ENCODE data around the gene CCDC54.

DNA sequence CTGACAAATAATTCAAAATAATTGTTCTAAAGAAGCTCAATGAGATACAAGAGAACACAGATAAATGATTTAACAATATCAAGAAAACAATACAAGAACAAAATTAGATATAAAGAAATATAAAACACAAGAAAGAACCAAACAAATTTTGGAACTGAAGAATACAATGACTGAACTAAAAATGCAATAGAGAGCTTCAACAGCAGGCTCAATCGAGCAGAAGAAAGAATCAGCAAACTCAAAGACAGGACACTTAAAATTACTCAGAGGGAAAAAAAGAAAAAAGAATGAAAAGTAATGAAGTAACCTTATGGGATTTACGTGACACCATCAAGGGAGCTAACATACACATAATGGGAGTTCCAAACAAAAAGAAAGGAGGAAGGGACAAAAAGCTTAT lies 32.1 kb downstream of the CCDC54 start:
- TF ChIP-seq, protein P1, sequence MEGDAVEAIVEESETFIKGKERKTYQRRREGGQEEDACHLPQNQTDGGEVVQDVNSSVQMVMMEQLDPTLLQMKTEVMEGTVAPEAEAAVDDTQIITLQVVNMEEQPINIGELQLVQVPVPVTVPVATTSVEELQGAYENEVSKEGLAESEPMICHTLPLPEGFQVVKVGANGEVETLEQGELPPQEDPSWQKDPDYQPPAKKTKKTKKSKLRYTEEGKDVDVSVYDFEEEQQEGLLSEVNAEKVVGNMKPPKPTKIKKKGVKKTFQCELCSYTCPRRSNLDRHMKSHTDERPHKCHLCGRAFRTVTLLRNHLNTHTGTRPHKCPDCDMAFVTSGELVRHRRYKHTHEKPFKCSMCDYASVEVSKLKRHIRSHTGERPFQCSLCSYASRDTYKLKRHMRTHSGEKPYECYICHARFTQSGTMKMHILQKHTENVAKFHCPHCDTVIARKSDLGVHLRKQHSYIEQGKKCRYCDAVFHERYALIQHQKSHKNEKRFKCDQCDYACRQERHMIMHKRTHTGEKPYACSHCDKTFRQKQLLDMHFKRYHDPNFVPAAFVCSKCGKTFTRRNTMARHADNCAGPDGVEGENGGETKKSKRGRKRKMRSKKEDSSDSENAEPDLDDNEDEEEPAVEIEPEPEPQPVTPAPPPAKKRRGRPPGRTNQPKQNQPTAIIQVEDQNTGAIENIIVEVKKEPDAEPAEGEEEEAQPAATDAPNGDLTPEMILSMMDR (IDR thresholded peaks at IDR 0.05), result no peak
- TF ChIP-seq POLR2A (IDR thresholded peaks at IDR 0.05) (no peak), POLR2AphosphoS5 (IDR thresholded peaks at IDR 0.05; ENCODE audit: insufficient read depth in 1 of 2, low read depth in 1 of 2) (no peak)
